Thyroid gland (tissue), 4 donors: ENCODE measurements around the gene OSBP2. TPM values are rescaled to one million over a fixed set of nuclear protein-coding genes. Genes with fewer than 3 reads are reported as not detected.
A peak's percentile ranks its signal among the peaks of the same experiment; 100 is the strongest.

Experiments
- DNase-seq, 2 donors: peaks; one replicate each; pipeline ENCODE4 v3.0.0-alpha.2; 2019
- H3K27ac ChIP-seq, 3 donors: fragments of 200-600 bp; sonication (generic); 1 replicate in 2 of 3; 2 replicates in 1 of 3; pipeline ENCODE4 v1.5.1; 2016 to 2019; ENCODE audit warnings: mild to moderate bottlenecking in 1 of 3, moderate library complexity in 1 of 3
- H3K27me3 ChIP-seq: fragments of 200-600 bp; sonication (generic); one replicate; pipeline ENCODE4 v1.5.1; 2019
- H3K36me3 ChIP-seq, 2 donors: fragments of 200-600 bp; sonication (generic); one replicate each; pipeline ENCODE4 v1.5.1; 2016 to 2019
- H3K4me1 ChIP-seq, 2 donors: fragments of 200-600 bp; sonication (generic); one replicate each; pipeline ENCODE4 v1.5.1; 2017 to 2019
- H3K4me3 ChIP-seq, 3 donors: fragments of 200-600 bp; sonication (generic); replicated peaks in 1 of 3; 1 replicate in 2 of 3; 2 replicates in 1 of 3; pipeline ENCODE4 v1.5.1; 2016; ENCODE audit warnings: mild to moderate bottlenecking in 1 of 3
- H3K9me3 ChIP-seq: fragments of 200-600 bp; sonication (generic); one replicate; pipeline ENCODE4 v1.5.1; 2017
- CTCF ChIP-seq, 6 experiments: fragments of 200-600 bp in 3 of 6; fragments of 450-650 bp in 3 of 6; sonication (generic) in 3 of 6; IDR thresholded peaks; one replicate each; pipeline ENCODE4 v1.5.1; 2016 to 2019; ENCODE audit warnings: antibody characterized with exemption in 6 of 6, mild to moderate bottlenecking in 2 of 6, inconsistent platforms in 1 of 6, moderate library complexity in 1 of 6
- POLR2A ChIP-seq, 2 donors: fragments of 450-650 bp; IDR thresholded peaks; one replicate each; pipeline ENCODE4 v1.6.1; 2017; ENCODE audit warnings: antibody characterized with exemption in 2 of 2, mild to moderate bottlenecking in 2 of 2, moderate library complexity in 1 of 2
- WGBS, 2 donors: methylation state at CpG; one replicate each; pipeline ENCODE4 v1.1.5; 2017; 5-methylcytosine and 5-hydroxymethylcytosine counted together
- intact Hi-C: fragments of 100-400 bp; cut with DNase I; formaldehyde crosslinking; loops from one replicate; pipeline ENCODE4 v1.15.1; 2023
- total RNA-seq, 4 donors: library from RNA; depleted of rRNA; stranded (reverse); fragments of >200 nt; gene quantifications; one replicate each; pipeline ENCODE4 v1.2.3, GENCODE V29; 2016

Gene OSBP2
- total RNA-seq, 4 donors from 2014 or later = 7.8 to 13.4 (median 11.5) TPM

GRCh38 chr22:30754971-30755758, 60.5 kb downstream of the OSBP2 start:
- TF ChIP-seq POLR2A (IDR thresholded peaks at IDR 0.05) (no peak), CTCF (IDR thresholded peaks at IDR 0.05) (peak in 4 of 6 experiments; percentile 20 to 54 (median 42))
- Histone ChIP-seq H3K9me3 (no peaks in the 10 kb centered on the region), H3K4me3 (no peak overlapping the region), H3K27me3 (no peaks in the 10 kb centered on the region), H3K36me3 (no peaks in the 10 kb centered on the region), H3K4me1 (no peaks in the 10 kb centered on the region), H3K27ac (no peak overlapping the region)
- 57 to 63% methylated on average over 7 of the region's 8 CpGs for WGBS, 2 donors
- peak; percentile 35 to 52 for DNase-seq
- intact Hi-C loops = no loop called here

GRCh38 chr22:30755759-30756124, 61.1 kb downstream of the OSBP2 start:
- Histone ChIP-seq H3K4me1 (no peaks in the 10 kb centered on the region), H3K4me3 (no peak overlapping the region), H3K27ac (no peak overlapping the region), H3K9me3 (no peaks in the 10 kb centered on the region), H3K27me3 (no peaks in the 10 kb centered on the region), H3K36me3 (no peaks in the 10 kb centered on the region)
- intact Hi-C loops = no loop called here
- 89 to 98% methylated on average over 6 to 7 of the region's 7 CpGs for WGBS, 2 donors
- TF ChIP-seq POLR2A (IDR thresholded peaks at IDR 0.05) = no peak
- TF ChIP-seq CTCF (IDR thresholded peaks at IDR 0.05) = no peak
- DNase-seq = no peak

GRCh38 chr22:30763815-30764673, 69.4 kb downstream of the OSBP2 start:
- Histone ChIP-seq H3K4me1 (peaks cover 0 to 4% of the 10 kb centered on the region in 2 donors), H3K27ac (no peak overlapping the region), H3K27me3 (no peaks in the 10 kb centered on the region), H3K9me3 (no peaks in the 10 kb centered on the region), H3K36me3 (no peaks in the 10 kb centered on the region), H3K4me3 (no peak overlapping the region)
- TF ChIP-seq POLR2A (IDR thresholded peaks at IDR 0.05) = no peak
- peak in 4 of 6 experiments; percentile 44 to 67 (median 54) for TF ChIP-seq CTCF (IDR thresholded peaks at IDR 0.05)
- 38 to 45% methylated on average over 12 of the region's 12 CpGs for WGBS, 2 donors
- intact Hi-C loops = no loop called here
- DNase-seq = peak; percentile 54 to 67

GRCh38 chr22:30767661-30768060, 73.0 kb downstream of the OSBP2 start:
- no peaks in the 10 kb centered on the region for H3K36me3 ChIP-seq
- no peak overlapping the region for H3K27ac ChIP-seq
- TF ChIP-seq POLR2A (IDR thresholded peaks at IDR 0.05) = no peak
- no peak for TF ChIP-seq CTCF (IDR thresholded peaks at IDR 0.05)
- H3K27me3 ChIP-seq = no peaks in the 10 kb centered on the region
- no peak for DNase-seq
- 82 to 83% methylated on average over 6 of the region's 6 CpGs for WGBS, 2 donors
- peaks cover 0 to 4% of the 10 kb centered on the region in 2 donors for H3K4me1 ChIP-seq
- intact Hi-C loops = no loop called here
- H3K9me3 ChIP-seq = no peaks in the 10 kb centered on the region
- H3K4me3 ChIP-seq = no peak overlapping the region

- Histone ChIP-seq H3K4me3 (no peak overlapping the region), H3K27ac (no peak overlapping the region), H3K36me3 (no peaks in the 10 kb centered on the region), H3K4me1 (no peaks in the 10 kb centered on the region), H3K27me3 (no peaks in the 10 kb centered on the region), H3K9me3 (no peaks in the 10 kb centered on the region)
- TF ChIP-seq CTCF (IDR thresholded peaks at IDR 0.05) = no peak
- 91 to 94% methylated on average over 9 of the region's 9 CpGs for WGBS, 2 donors
- intact Hi-C loops = no loop called here
- no peak for DNase-seq
Measured at GRCh38 chr22:30770716-30771115, 76.0 kb downstream of the OSBP2 start.
